Suprapubic skin (tissue), 4 donors: ENCODE results near the gene CSRNP3. TPM values are rescaled to one million over a fixed set of nuclear protein-coding genes. Genes with fewer than 3 reads are reported as not detected.

ENCODE experiments used
- DNase-seq, 2 donors: peaks; one replicate each; pipeline ENCODE4 v3.0.0-alpha.2; 2019; ENCODE audit warnings: low spot score in 2 of 2
- H3K27ac ChIP-seq: fragments of 200-600 bp; sonication (generic); one replicate; pipeline ENCODE4 v1.5.1; 2019
- H3K27me3 ChIP-seq: fragments of 200-600 bp; sonication (generic); one replicate; pipeline ENCODE4 v1.5.1; 2019
- H3K36me3 ChIP-seq: fragments of 200-600 bp; sonication (generic); one replicate; pipeline ENCODE4 v1.5.1; 2019
- H3K4me1 ChIP-seq: fragments of 200-600 bp; sonication (generic); one replicate; pipeline ENCODE4 v1.5.1; 2019
- H3K4me3 ChIP-seq: fragments of 200-600 bp; sonication (generic); one replicate; pipeline ENCODE4 v1.5.1; 2019; ENCODE audit warnings: mild to moderate bottlenecking
- H3K9me3 ChIP-seq: fragments of 200-600 bp; sonication (generic); one replicate; pipeline ENCODE4 v1.5.1; 2019
- EP300 ChIP-seq: sonication (generic); formaldehyde crosslinking; IDR thresholded peaks from one replicate; pipeline ENCODE4 v1.6.1; 2017; ENCODE audit warnings: antibody characterized with exemption
- POLR2A ChIP-seq, 2 donors: fragments of 450-650 bp; IDR thresholded peaks; one replicate each; pipeline ENCODE4 v1.6.1; 2017; ENCODE audit warnings: antibody characterized with exemption in 2 of 2, mild to moderate bottlenecking in 2 of 2, moderate library complexity in 2 of 2
- POLR2AphosphoS5 ChIP-seq, 3 donors: sonication (generic); formaldehyde crosslinking; IDR thresholded peaks; one replicate each; pipeline ENCODE4 v1.6.1; 2017; ENCODE audit warnings: antibody characterized with exemption in 3 of 3
- WGBS: methylation state at CpG from one replicate; pipeline ENCODE4 v1.1.5; 2018; 5-methylcytosine and 5-hydroxymethylcytosine counted together
- total RNA-seq, 4 donors: library from RNA; depleted of rRNA; stranded (reverse); fragments of >200 nt; gene quantifications; one replicate each; pipeline ENCODE4 v1.1.0, GENCODE V29; 2016
- TF ChIP-seq, protein P1 (sequence below), 2 donors: fragments of 200-600 bp in 1 of 2; fragments of 450-650 bp in 1 of 2; sonication (generic) in 1 of 2; IDR thresholded peaks; one replicate each; pipeline ENCODE4 v1.5.1; 2016 to 2019; ENCODE audit warnings: antibody characterized with exemption in 2 of 2, mild to moderate bottlenecking in 1 of 2, moderate library complexity in 1 of 2

CSRNP3 gene
- total RNA-seq, 4 donors from 2014 or later = 1.3 to 7.2 (median 4.3) TPM

DNA sequence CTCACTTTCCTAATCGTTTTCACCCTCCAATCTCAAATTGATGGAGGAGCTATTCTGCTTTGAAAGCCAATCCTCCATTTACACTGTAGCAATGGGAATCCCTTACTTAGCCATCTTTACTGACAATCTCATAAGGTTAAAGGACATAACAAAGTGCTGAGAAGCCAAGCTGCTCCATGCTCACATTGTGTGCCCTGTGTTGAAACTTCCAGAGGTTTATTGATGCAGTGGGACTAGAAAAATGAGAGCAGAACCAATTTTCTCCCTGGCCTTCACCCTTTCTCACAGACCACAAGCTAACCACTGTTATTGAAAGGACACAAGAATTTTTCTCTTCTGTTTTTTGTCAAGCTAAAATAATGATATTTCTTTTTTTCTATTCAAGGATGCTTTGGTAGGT lies 63.8 kb downstream of the CSRNP3 start:
- Histone ChIP-seq H3K27ac (no peak overlapping the region), H3K9me3 (no peaks in the 10 kb centered on the region), H3K4me3 (no peak overlapping the region), H3K27me3 (no peaks in the 10 kb centered on the region), H3K36me3 (no peaks in the 10 kb centered on the region), H3K4me1 (no peaks in the 10 kb centered on the region)
- no peak for DNase-seq
- no peak for TF ChIP-seq EP300
- no peak for TF ChIP-seq POLR2AphosphoS5 (IDR thresholded peaks at IDR 0.05)
- TF ChIP-seq, protein P1, sequence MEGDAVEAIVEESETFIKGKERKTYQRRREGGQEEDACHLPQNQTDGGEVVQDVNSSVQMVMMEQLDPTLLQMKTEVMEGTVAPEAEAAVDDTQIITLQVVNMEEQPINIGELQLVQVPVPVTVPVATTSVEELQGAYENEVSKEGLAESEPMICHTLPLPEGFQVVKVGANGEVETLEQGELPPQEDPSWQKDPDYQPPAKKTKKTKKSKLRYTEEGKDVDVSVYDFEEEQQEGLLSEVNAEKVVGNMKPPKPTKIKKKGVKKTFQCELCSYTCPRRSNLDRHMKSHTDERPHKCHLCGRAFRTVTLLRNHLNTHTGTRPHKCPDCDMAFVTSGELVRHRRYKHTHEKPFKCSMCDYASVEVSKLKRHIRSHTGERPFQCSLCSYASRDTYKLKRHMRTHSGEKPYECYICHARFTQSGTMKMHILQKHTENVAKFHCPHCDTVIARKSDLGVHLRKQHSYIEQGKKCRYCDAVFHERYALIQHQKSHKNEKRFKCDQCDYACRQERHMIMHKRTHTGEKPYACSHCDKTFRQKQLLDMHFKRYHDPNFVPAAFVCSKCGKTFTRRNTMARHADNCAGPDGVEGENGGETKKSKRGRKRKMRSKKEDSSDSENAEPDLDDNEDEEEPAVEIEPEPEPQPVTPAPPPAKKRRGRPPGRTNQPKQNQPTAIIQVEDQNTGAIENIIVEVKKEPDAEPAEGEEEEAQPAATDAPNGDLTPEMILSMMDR (IDR thresholded peaks at IDR 0.05) = no peak
- TF ChIP-seq POLR2A (IDR thresholded peaks at IDR 0.05) = no peak
- 70% methylated on average over 1 of the region's 1 CpG for WGBS

- no peaks in the 10 kb centered on the region for H3K36me3 ChIP-seq
- WGBS = 36% methylated on average over 2 of the region's 2 CpGs
- no peaks in the 10 kb centered on the region for H3K4me1 ChIP-seq
- no peaks in the 10 kb centered on the region for H3K9me3 ChIP-seq
- H3K27me3 ChIP-seq = no peaks in the 10 kb centered on the region
- no peak overlapping the region for H3K27ac ChIP-seq
- TF ChIP-seq POLR2AphosphoS5 (IDR thresholded peaks at IDR 0.05) = no peak
- no peak for TF ChIP-seq POLR2A (IDR thresholded peaks at IDR 0.05)
- DNase-seq = no peak
- no peak overlapping the region for H3K4me3 ChIP-seq
Measured at GRCh38 chr2:165535471-165535870, 66.0 kb downstream of the CSRNP3 start.

GRCh38 chr2:165536851-165537499 lies 67.5 kb downstream of the CSRNP3 start:
- 57% methylated on average over 3 of the region's 3 CpGs for WGBS
- Histone ChIP-seq H3K9me3 (no peaks in the 10 kb centered on the region), H3K4me1 (no peaks in the 10 kb centered on the region), H3K27ac (no peak overlapping the region), H3K36me3 (no peaks in the 10 kb centered on the region), H3K27me3 (no peaks in the 10 kb centered on the region), H3K4me3 (no peak overlapping the region)
- DNase-seq = no peak
- TF ChIP-seq, protein P1 (IDR thresholded peaks at IDR 0.05) = no peak
- TF ChIP-seq EP300 (no peak), POLR2A (IDR thresholded peaks at IDR 0.05) (no peak), POLR2AphosphoS5 (IDR thresholded peaks at IDR 0.05) (no peak)

DNA sequence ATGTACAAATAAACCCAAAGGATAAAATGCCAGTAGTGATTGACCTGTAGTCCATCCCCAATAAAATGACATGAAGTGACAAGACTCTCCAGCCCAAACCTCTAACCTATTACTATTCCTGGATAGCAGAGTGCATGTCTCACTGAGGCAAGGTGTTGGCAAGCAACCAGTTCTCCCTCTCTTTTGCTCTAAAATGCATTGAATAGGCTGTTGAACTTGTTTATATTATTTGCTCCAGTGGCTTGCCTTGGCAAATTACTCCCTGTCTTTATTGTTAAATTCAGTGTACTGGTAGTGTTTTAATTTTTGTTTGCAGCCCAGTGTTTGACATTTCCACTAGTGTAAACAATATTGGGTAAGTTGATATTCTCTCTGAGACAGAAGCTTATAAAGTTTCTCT lies 70.5 kb downstream of the CSRNP3 start:
- Histone ChIP-seq H3K36me3 (no peaks in the 10 kb centered on the region), H3K4me1 (no peaks in the 10 kb centered on the region), H3K4me3 (no peak overlapping the region), H3K27ac (no peak overlapping the region), H3K9me3 (no peaks in the 10 kb centered on the region), H3K27me3 (no peaks in the 10 kb centered on the region)
- TF ChIP-seq POLR2AphosphoS5 (IDR thresholded peaks at IDR 0.05) (no peak), EP300 (no peak), POLR2A (IDR thresholded peaks at IDR 0.05) (no peak)
- TF ChIP-seq, protein P1 (IDR thresholded peaks at IDR 0.05) = no peak
- no peak for DNase-seq

DNA sequence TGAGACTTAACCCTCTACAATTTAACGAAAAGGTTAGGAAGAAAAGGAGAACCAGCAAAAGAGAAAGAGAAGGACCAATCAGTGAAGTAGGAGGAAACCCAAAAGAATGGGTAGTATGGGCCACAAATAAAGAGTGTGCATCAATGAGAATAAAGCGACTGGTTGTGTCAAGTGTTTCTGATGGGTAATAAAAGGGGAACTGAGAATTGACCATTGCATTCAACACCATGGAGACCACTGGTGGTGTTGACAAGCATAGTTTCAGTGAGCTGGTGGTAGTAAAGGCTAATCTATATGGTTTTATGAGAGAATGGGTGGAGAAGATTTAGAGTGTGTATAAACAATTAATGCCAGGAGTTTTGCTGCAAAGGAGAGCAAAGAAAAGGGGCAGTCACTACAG lies 75.4 kb downstream of the CSRNP3 start:
- Histone ChIP-seq H3K27ac (no peak overlapping the region), H3K9me3 (no peaks in the 10 kb centered on the region), H3K36me3 (no peaks in the 10 kb centered on the region), H3K4me3 (no peak overlapping the region), H3K27me3 (no peaks in the 10 kb centered on the region), H3K4me1 (no peaks in the 10 kb centered on the region)
- WGBS = 100% methylated on average over 2 of the region's 2 CpGs
- DNase-seq = no peak
- TF ChIP-seq POLR2AphosphoS5 (IDR thresholded peaks at IDR 0.05) (no peak), POLR2A (IDR thresholded peaks at IDR 0.05) (no peak), EP300 (no peak)
- TF ChIP-seq, protein P1 (IDR thresholded peaks at IDR 0.05) = no peak

DNA sequence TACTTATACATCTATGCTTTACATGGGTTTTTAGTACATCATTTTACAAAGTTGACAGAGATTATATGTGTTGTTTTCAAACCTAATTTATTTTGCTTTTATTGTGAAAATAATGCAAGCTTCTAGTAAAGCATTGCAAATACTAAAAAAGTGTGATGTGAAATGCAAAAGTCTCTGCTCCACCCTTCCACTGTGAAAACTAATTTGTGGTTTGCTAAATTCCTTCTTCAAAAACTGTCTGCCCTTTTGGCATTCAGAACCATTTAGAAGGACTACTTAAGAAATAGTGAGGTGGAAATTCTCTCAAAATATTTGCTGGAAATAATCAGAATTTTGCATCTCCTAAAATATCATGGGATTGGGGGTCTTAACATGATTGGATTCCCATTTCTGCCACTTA lies 78.4 kb downstream of the CSRNP3 start:
- Histone ChIP-seq H3K27me3 (no peaks in the 10 kb centered on the region), H3K4me3 (no peak overlapping the region), H3K4me1 (no peaks in the 10 kb centered on the region), H3K36me3 (no peaks in the 10 kb centered on the region), H3K27ac (no peak overlapping the region), H3K9me3 (no peaks in the 10 kb centered on the region)
- no peak for DNase-seq
- TF ChIP-seq, protein P1 (IDR thresholded peaks at IDR 0.05) = no peak
- TF ChIP-seq EP300 (no peak), POLR2AphosphoS5 (IDR thresholded peaks at IDR 0.05) (no peak)
